IMR-90 (cell line): ENCODE results near the gene MORF4L2. TPM values are rescaled to one million over a fixed set of nuclear protein-coding genes. Genes with fewer than 3 reads are reported as not detected.

Experiments used
- ATAC-seq: fragments of 200-7000 bp; cut with Tn5 transposase; 2 replicates; pipeline ENCODE4 v1.9.1; 2020; ENCODE audit warnings: low read depth, mild to moderate bottlenecking, moderate library complexity
- BruUV-seq: library from RNA; stranded (reverse); fragments of 400-500 nt; replicated peaks from 2 replicates; lab custom pipeline; 2021; lab: Mats Ljungman, UMichigan
- CTCF ChIA-PET: fragments of 300-600 bp; formaldehyde crosslinking; extraction: SDS; loops from one replicate; lab custom pipeline; 2021; ENCODE audit warnings: antibody characterized with exemption; lab: Yijun Ruan, JAX
- POLR2A ChIA-PET: fragments of 300-600 bp; sonication (Branson Sonifier 250); formaldehyde crosslinking; loops from one replicate; lab custom pipeline; 2022; ENCODE audit warnings: antibody characterized with exemption; ENCODE audit not compliant: unreplicated experiment; lab: Charles Lee
- DNase-seq: peaks from one replicate; pipeline ENCODE4 v3.0.0; 2013
- H2AFZ ChIP-seq: replicated peaks from 2 replicates; pipeline ENCODE3; 2013; ENCODE audit warnings: low read length, mild to moderate bottlenecking; ENCODE audit not compliant: poor library complexity
- H2AK5ac ChIP-seq: 2 replicates; pipeline ENCODE4 v1.6.1; 2013; ENCODE audit warnings: low read depth, low read length, inconsistent platforms
- H2AK9ac ChIP-seq: replicated peaks from 2 replicates; pipeline ENCODE3; 2013; ENCODE audit warnings: mild to moderate bottlenecking, low read depth, low read length, moderate library complexity; ENCODE audit not compliant: poor library complexity
- H2BK120ac ChIP-seq: 2 replicates; pipeline ENCODE4 v1.6.1; 2013; ENCODE audit warnings: low read depth, low read length, inconsistent platforms
- H2BK15ac ChIP-seq: 3 replicates; pipeline ENCODE4 v1.6.1; 2013; ENCODE audit warnings: low read depth, low read length, inconsistent platforms
- H2BK20ac ChIP-seq: 2 replicates; pipeline ENCODE4 v1.6.1; 2013; ENCODE audit warnings: low read depth, mild to moderate bottlenecking, inconsistent platforms, low read length, moderate library complexity
- H2BK5ac ChIP-seq: 2 replicates; pipeline ENCODE4 v1.6.1; 2013; ENCODE audit warnings: mild to moderate bottlenecking, low read depth, low read length, inconsistent platforms; ENCODE audit not compliant: poor library complexity, severe bottlenecking
- H3K14ac ChIP-seq: replicated peaks from 2 replicates; pipeline ENCODE4 v1.6.1; 2013; ENCODE audit warnings: low read depth, low read length, inconsistent platforms
- H3K18ac ChIP-seq: 2 replicates; pipeline ENCODE4 v1.6.1; 2013; ENCODE audit warnings: low read depth, low read length, control low read depth
- H3K23ac ChIP-seq: 2 replicates; pipeline ENCODE4 v1.6.1; 2013; ENCODE audit warnings: low read depth, low read length, inconsistent platforms
- H3K27ac ChIP-seq: 2 replicates; pipeline ENCODE4 v1.5.1; 2013; ENCODE audit warnings: mild to moderate bottlenecking, control low read depth, low read length; ENCODE audit not compliant: insufficient read depth
- H3K27me3 ChIP-seq: 2 replicates; pipeline ENCODE4 v1.6.1; 2013; ENCODE audit warnings: low read length; ENCODE audit not compliant: control insufficient read depth, insufficient read depth
- H3K36me3 ChIP-seq: 2 replicates; pipeline ENCODE4 v1.6.1; 2013; ENCODE audit warnings: low read length, mixed read lengths; ENCODE audit not compliant: control insufficient read depth, insufficient read depth
- H3K4ac ChIP-seq: 2 replicates; pipeline ENCODE4 v1.6.1; 2013; ENCODE audit warnings: low read depth, low read length, inconsistent platforms
- H3K4me1 ChIP-seq: 2 replicates; pipeline ENCODE4 v1.6.1; 2013; ENCODE audit warnings: low read length, mixed read lengths; ENCODE audit not compliant: control insufficient read depth, insufficient read depth
- H3K4me2 ChIP-seq: 2 replicates; pipeline ENCODE4 v1.6.1; 2013; ENCODE audit warnings: low read depth, mild to moderate bottlenecking, control low read depth, low read length, moderate library complexity
- H3K4me3 ChIP-seq: 2 replicates; pipeline ENCODE4 v1.5.1; 2013; ENCODE audit warnings: low read depth, mild to moderate bottlenecking, control low read depth, low read length, moderate library complexity; ENCODE audit not compliant: insufficient read depth
- H3K56ac ChIP-seq: 2 replicates; pipeline ENCODE4 v1.6.1; 2013; ENCODE audit warnings: low read length, inconsistent platforms; ENCODE audit not compliant: insufficient read depth; ENCODE audit errors: extremely low read depth
- H3K79me1 ChIP-seq, 2 experiments: 2 replicates each; pipeline ENCODE4 v1.6.1; 2013; ENCODE audit warnings: low read length in 2 of 2, inconsistent platforms in 1 of 2, low read depth in 1 of 2
- H3K9ac ChIP-seq: 2 replicates; pipeline ENCODE4 v1.6.1; 2013; ENCODE audit warnings: low read depth, low read length, control low read depth
- H3K9me1 ChIP-seq: 2 replicates; pipeline ENCODE4 v1.6.1; 2013; ENCODE audit warnings: low read length, inconsistent platforms; ENCODE audit not compliant: insufficient read depth
- H3K9me3 ChIP-seq: 2 replicates; pipeline ENCODE4 v1.6.1; 2013; ENCODE audit warnings: low read length; ENCODE audit not compliant: control insufficient read depth, insufficient read depth
- H4K20me1 ChIP-seq: 2 replicates; pipeline ENCODE4 v1.6.1; 2013; ENCODE audit warnings: low read length, inconsistent platforms; ENCODE audit not compliant: insufficient read depth
- H4K5ac ChIP-seq: 2 replicates; pipeline ENCODE4 v1.6.1; 2013; ENCODE audit warnings: mild to moderate bottlenecking, low read depth, low read length, control low read depth
- H4K8ac ChIP-seq, 2 experiments: 2 replicates each; pipeline ENCODE4 v1.6.1; 2013; ENCODE audit warnings: low read depth in 2 of 2, low read length in 2 of 2, control low read depth in 1 of 2, inconsistent platforms in 1 of 2
- H4K91ac ChIP-seq: 2 replicates; pipeline ENCODE4 v1.6.1; 2013; ENCODE audit warnings: low read depth, low read length, inconsistent platforms; ENCODE audit not compliant: insufficient read depth
- FOS ChIP-seq: fragments of 150-350 bp; IDR thresholded peaks from 2 replicates; pipeline ENCODE4 v1.6.1; 2016; ENCODE audit warnings: low read depth, low read length
- MAZ ChIP-seq: IDR thresholded peaks from 2 replicates; pipeline ENCODE4 v1.6.1; 2012; ENCODE audit warnings: low read depth, mild to moderate bottlenecking, low read length, improper control_type of control experiment, moderate library complexity, borderline replicate concordance
- MXI1 ChIP-seq: IDR thresholded peaks from 2 replicates; pipeline ENCODE4 v1.6.1; 2012; ENCODE audit warnings: low read depth, mild to moderate bottlenecking, low read length, moderate library complexity, borderline replicate concordance
- RAD21 ChIP-seq: IDR thresholded peaks from 2 replicates; pipeline ENCODE4 v1.6.1; 2012; ENCODE audit warnings: low read length, improper control_type of control experiment
- RCOR1 ChIP-seq: IDR thresholded peaks from 2 replicates; pipeline ENCODE4 v1.6.1; 2012; ENCODE audit warnings: mild to moderate bottlenecking, low read length, improper control_type of control experiment; ENCODE audit not compliant: insufficient replicate concordance
- RFX5 ChIP-seq: IDR thresholded peaks from 2 replicates; pipeline ENCODE4 v1.8.0; 2012; ENCODE audit warnings: low read depth, mild to moderate bottlenecking, low read length, moderate library complexity
- SMC3 ChIP-seq: fragments of 150-350 bp; IDR thresholded peaks from 2 replicates; pipeline ENCODE4 v1.6.1; 2016; ENCODE audit warnings: low read depth, mild to moderate bottlenecking, antibody characterized with exemption, low read length, moderate library complexity
- WGBS, 2 experiments: methylation state at CpG; one replicate each; pipeline versions ENCODE4 v1.1.5 to v1.1.7; 2013; ENCODE audit warnings: missing lambda C conversion rate in 2 of 2; ENCODE audit not compliant: insufficient read length in 1 of 2; ENCODE audit errors: extremely low coverage in 2 of 2; 5-methylcytosine and 5-hydroxymethylcytosine counted together
- dilution Hi-C: fragments of 300-500 bp; cut with HindIII; formaldehyde crosslinking; loops from one replicate; pipeline ENCODE4 v1.14.3; 2018; ENCODE audit warnings: low sequenced_read_pairs; ENCODE audit not compliant: unreplicated experiment
- in situ Hi-C: fragments of 300-500 bp; cut with MboI; formaldehyde crosslinking; loops from 3 replicates; pipeline ENCODE4 v1.14.3; 2019; ENCODE audit warnings: low sequenced_read_pairs, inconsistent platforms, mixed read lengths
- intact Hi-C: fragments of 100-400 bp; cut with micrococcal nuclease; formaldehyde crosslinking; loops from 2 replicates; pipeline ENCODE4 v1.10.0; 2022
- polyA plus RNA-seq, 3 experiments: library from polyadenylated mRNA; depleted of rRNA; stranded (reverse); fragments of >200 nt; gene quantifications; 2 replicates each; pipeline ENCODE4 v1.2.3, GENCODE V29; 2012; ENCODE audit warnings: low replicate concordance in 1 of 3
- total RNA-seq: library from RNA; depleted of rRNA; stranded (reverse); fragments of >200 nt; gene quantifications from 2 replicates; pipeline ENCODE4 v1.2.3, GENCODE V29; 2012
- TF ChIP-seq, protein P1 (sequence below): fragments of 150-350 bp; IDR thresholded peaks from 2 replicates; pipeline ENCODE4 v1.6.1; 2016; ENCODE audit warnings: low read depth, mild to moderate bottlenecking, low read length, moderate library complexity, borderline replicate concordance

Gene MORF4L2
- total and polyA plus RNA-seq, 2 of the 4 experiments (the other 2 are of a cell fraction): 795 to 1,218 TPM

- no peak overlapping the region for H3K9ac ChIP-seq
- dilution Hi-C loops (no loop called here), in situ Hi-C loops (no loop called here), intact Hi-C loops (no loop called here)
- H2AK9ac ChIP-seq: no peak overlapping the region
- DNase-seq: no peak
- no peak overlapping the region for H3K4me2 ChIP-seq
- H4K8ac ChIP-seq: no peak overlapping the region
- H2BK20ac ChIP-seq: no peak overlapping the region
- H4K91ac ChIP-seq: no peak overlapping the region
- no peaks in the 10 kb centered on the region for H4K20me1 ChIP-seq
- H3K79me1 ChIP-seq: no peaks in the 10 kb centered on the region
- TF ChIP-seq FOS (no peak), RCOR1 (no peak), MAZ (no peak), RAD21 (no peak), SMC3 (no peak), MXI1 (no peak), RFX5 (no peak)
- TF ChIP-seq, protein P1, sequence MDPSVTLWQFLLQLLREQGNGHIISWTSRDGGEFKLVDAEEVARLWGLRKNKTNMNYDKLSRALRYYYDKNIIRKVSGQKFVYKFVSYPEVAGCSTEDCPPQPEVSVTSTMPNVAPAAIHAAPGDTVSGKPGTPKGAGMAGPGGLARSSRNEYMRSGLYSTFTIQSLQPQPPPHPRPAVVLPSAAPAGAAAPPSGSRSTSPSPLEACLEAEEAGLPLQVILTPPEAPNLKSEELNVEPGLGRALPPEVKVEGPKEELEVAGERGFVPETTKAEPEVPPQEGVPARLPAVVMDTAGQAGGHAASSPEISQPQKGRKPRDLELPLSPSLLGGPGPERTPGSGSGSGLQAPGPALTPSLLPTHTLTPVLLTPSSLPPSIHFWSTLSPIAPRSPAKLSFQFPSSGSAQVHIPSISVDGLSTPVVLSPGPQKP: no peak
- no CpG with 5 or more reads among the region's 1 CpG for WGBS, 2 experiments
- no peak overlapping the region for H2AK5ac ChIP-seq
- H2AFZ ChIP-seq: no peak overlapping the region
- H2BK5ac ChIP-seq: no peak overlapping the region
- H3K9me1 ChIP-seq: no peaks in the 10 kb centered on the region
- BruUV-seq: no TSS peak
- no peak overlapping the region for H3K14ac ChIP-seq
- H3K56ac ChIP-seq: no peak overlapping the region
- H3K18ac ChIP-seq: no peak overlapping the region
- no peak overlapping the region for H3K23ac ChIP-seq
- H3K36me3 ChIP-seq: no peaks in the 10 kb centered on the region
- H3K4ac ChIP-seq: no peak overlapping the region
- H4K5ac ChIP-seq: no peak overlapping the region
- no peaks in the 10 kb centered on the region for H3K9me3 ChIP-seq
- H2BK15ac ChIP-seq: no peak overlapping the region
- no peak overlapping the region for H3K27ac ChIP-seq
- no peak overlapping the region for H3K4me3 ChIP-seq
- ChIA-PET POLR2A (no interaction called here), CTCF (no interaction called here)
- no peak overlapping the region for H2BK120ac ChIP-seq
- H3K4me1 ChIP-seq: peaks cover under 1% of the 10 kb centered on the region; the same call in 1 of the 2 replicates
- ATAC-seq: no peak
- no peaks in the 10 kb centered on the region for H3K27me3 ChIP-seq
Observed at GRCh38 chrX:103644125-103644524, 42.4 kb downstream of the MORF4L2 start.
